Measurements from ENCODE around the gene ASGR1.

- TF ChIP-seq POLR2A (IDR thresholded peaks at IDR 0.05) = no peak
- TF ChIP-seq, protein P1, sequence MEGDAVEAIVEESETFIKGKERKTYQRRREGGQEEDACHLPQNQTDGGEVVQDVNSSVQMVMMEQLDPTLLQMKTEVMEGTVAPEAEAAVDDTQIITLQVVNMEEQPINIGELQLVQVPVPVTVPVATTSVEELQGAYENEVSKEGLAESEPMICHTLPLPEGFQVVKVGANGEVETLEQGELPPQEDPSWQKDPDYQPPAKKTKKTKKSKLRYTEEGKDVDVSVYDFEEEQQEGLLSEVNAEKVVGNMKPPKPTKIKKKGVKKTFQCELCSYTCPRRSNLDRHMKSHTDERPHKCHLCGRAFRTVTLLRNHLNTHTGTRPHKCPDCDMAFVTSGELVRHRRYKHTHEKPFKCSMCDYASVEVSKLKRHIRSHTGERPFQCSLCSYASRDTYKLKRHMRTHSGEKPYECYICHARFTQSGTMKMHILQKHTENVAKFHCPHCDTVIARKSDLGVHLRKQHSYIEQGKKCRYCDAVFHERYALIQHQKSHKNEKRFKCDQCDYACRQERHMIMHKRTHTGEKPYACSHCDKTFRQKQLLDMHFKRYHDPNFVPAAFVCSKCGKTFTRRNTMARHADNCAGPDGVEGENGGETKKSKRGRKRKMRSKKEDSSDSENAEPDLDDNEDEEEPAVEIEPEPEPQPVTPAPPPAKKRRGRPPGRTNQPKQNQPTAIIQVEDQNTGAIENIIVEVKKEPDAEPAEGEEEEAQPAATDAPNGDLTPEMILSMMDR (IDR thresholded peaks at IDR 0.05) = no peak
These were observed 12.6 kb upstream of the ASGR1 start for GRCh38 chr17:7191571-7192270.

All from testis (tissue), 2 donors.